MCF 10A (cell line): ENCODE data around the gene RGS9BP. TPM values are rescaled to one million over a fixed set of nuclear protein-coding genes. Genes with fewer than 3 reads are reported as not detected.
"Not testable (repeated sequence)": the region's sequence is repeated elsewhere in the genome, so short reads cannot be mapped to it uniquely, and the experiment has no call there.

Source experiments
- BruUV-seq: library from RNA; stranded (reverse); fragments of 400-500 nt; replicated peaks from 2 replicates; lab custom pipeline; 2021; lab: Mats Ljungman, UMichigan
- CTCF ChIA-PET: fragments of 300-600 bp; sonication (Branson Sonifier 250); formaldehyde crosslinking; extraction: SDS; loops from one replicate; lab custom pipeline; 2021; ENCODE audit warnings: antibody characterized with exemption, inconsistent platforms; lab: Yijun Ruan, JAX
- POLR2A ChIA-PET: fragments of 300-600, 350-650 bp; sonication (Branson Sonifier 250); formaldehyde crosslinking; extraction: SDS; loops from one replicate; lab custom pipeline; 2020; ENCODE audit warnings: antibody characterized with exemption, inconsistent platforms; lab: Yijun Ruan, JAX
- DNase-seq: peaks from one replicate; pipeline ENCODE4 v3.0.0-alpha.2; 2018; ENCODE audit not compliant: unreplicated experiment
- H3K27ac Mint-ChIP-seq: one replicate; pipeline ENCODE4 v1.8.0; 2022; ENCODE audit warnings: mild to moderate bottlenecking, low read depth, mixed read lengths; ENCODE audit not compliant: unreplicated experiment
- H3K27me3 Mint-ChIP-seq: one replicate; pipeline ENCODE4 v1.8.0; 2022; ENCODE audit warnings: mixed read lengths; ENCODE audit not compliant: insufficient read depth, unreplicated experiment
- H3K36me3 Mint-ChIP-seq: one replicate; pipeline ENCODE4 v1.8.0; 2022; ENCODE audit warnings: mild to moderate bottlenecking, moderate library complexity, mixed read lengths; ENCODE audit not compliant: insufficient read depth, unreplicated experiment
- H3K4me1 Mint-ChIP-seq: one replicate; pipeline ENCODE4 v1.8.0; 2022; ENCODE audit warnings: mixed read lengths; ENCODE audit not compliant: insufficient read depth, unreplicated experiment
- H3K4me3 Mint-ChIP-seq: one replicate; pipeline ENCODE4 v1.8.0; 2022; ENCODE audit warnings: mild to moderate bottlenecking, moderate library complexity, mixed read lengths; ENCODE audit not compliant: unreplicated experiment
- H3K9me3 Mint-ChIP-seq: one replicate; pipeline ENCODE4 v1.8.0; 2022; ENCODE audit warnings: mixed read lengths; ENCODE audit not compliant: unreplicated experiment
- intact Hi-C: fragments of 100-400 bp; cut with micrococcal nuclease; formaldehyde crosslinking; loops from 2 replicates; pipeline ENCODE4 v1.14.1; 2022
- total RNA-seq: library from RNA; stranded (reverse); gene quantifications from 2 replicates; pipeline ENCODE4 v1.2.3, GENCODE V29; 2022
- TF ChIP-seq, protein P1 (sequence below): fragments of 200-600 bp; IDR thresholded peaks from one replicate; pipeline ENCODE4 v1.8.0; 2022; ENCODE audit warnings: antibody characterized with exemption, mild to moderate bottlenecking; ENCODE audit not compliant: unreplicated experiment

RGS9BP gene
- total RNA-seq, 1 experiment from 2014 or later, result 0.16 TPM

DNA sequence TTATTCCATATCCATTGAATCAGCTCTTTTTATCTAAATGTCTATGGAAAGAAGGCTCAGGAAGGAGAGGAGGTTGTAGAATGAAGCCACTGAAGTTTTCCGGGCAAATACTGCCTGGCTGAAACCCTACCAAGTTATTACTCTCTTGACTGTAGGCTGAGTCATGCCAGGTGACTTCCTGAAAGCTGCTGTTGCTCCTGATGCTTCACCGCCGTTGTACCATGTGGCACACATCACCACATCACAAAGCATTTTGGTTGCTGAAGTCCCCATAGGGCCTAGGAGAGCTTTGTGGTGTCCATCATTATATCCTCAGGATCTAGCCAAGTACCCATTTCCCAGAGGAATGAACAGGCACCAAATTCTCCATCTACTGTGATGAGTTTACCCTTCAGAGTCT lies 32.8 kb downstream of the RGS9BP start:
- TF ChIP-seq, protein P1, sequence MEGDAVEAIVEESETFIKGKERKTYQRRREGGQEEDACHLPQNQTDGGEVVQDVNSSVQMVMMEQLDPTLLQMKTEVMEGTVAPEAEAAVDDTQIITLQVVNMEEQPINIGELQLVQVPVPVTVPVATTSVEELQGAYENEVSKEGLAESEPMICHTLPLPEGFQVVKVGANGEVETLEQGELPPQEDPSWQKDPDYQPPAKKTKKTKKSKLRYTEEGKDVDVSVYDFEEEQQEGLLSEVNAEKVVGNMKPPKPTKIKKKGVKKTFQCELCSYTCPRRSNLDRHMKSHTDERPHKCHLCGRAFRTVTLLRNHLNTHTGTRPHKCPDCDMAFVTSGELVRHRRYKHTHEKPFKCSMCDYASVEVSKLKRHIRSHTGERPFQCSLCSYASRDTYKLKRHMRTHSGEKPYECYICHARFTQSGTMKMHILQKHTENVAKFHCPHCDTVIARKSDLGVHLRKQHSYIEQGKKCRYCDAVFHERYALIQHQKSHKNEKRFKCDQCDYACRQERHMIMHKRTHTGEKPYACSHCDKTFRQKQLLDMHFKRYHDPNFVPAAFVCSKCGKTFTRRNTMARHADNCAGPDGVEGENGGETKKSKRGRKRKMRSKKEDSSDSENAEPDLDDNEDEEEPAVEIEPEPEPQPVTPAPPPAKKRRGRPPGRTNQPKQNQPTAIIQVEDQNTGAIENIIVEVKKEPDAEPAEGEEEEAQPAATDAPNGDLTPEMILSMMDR, result no peak

DNA sequence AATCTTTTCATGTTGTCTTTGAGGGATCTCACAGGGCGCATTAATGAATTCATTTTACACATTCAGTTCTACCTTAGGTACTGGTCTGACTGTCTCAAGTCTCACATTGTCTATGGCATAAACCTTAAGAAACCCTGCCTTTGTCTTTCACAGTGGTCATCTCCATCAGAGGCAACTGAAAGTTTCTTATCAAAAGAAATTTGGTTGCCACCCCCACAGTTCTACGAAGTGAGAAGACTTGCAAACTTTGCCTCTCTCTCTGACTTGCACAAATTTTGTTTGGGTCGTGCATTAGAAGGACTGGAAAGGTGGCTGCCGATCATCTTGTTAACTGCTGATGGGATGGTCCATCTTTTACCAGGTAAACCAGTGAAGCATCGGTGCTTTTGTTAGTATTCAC lies 33.4 kb downstream of the RGS9BP start:
- no peak overlapping the region for H3K27ac Mint-ChIP-seq
- no peak overlapping the region for H3K4me3 Mint-ChIP-seq
- H3K36me3 Mint-ChIP-seq, result peaks cover 86% of the 10 kb centered on the region
- H3K4me1 Mint-ChIP-seq, result no peaks in the 10 kb centered on the region
- BruUV-seq, result no TSS peak
- TF ChIP-seq, protein P1, result no peak
- CTCF ChIA-PET, result no interaction called here
- POLR2A ChIA-PET, result no interaction called here
- intact Hi-C loops, result no loop called here
- no peaks in the 10 kb centered on the region for H3K9me3 Mint-ChIP-seq
- DNase-seq, result no peak
- H3K27me3 Mint-ChIP-seq, result no peaks in the 10 kb centered on the region

More for the DNA sequence above, 32.8 kb downstream of the RGS9BP start:
- peaks cover 86% of the 10 kb centered on the region for H3K36me3 Mint-ChIP-seq
- H3K4me1 Mint-ChIP-seq, result no peaks in the 10 kb centered on the region
- no peaks in the 10 kb centered on the region for H3K9me3 Mint-ChIP-seq
- H3K4me3 Mint-ChIP-seq, result no peak overlapping the region
- intact Hi-C loops, result no loop called here
- no TSS peak for BruUV-seq
- POLR2A ChIA-PET, result no interaction called here
- no peak for DNase-seq
- CTCF ChIA-PET, result interaction anchor here (0.6 kb wide), 1 partner anchor 1614 kb away, joined by 3 read pairs; no protein-coding TSS in a partner anchor
- H3K27me3 Mint-ChIP-seq, result no peaks in the 10 kb centered on the region
- no peak overlapping the region for H3K27ac Mint-ChIP-seq

DNA sequence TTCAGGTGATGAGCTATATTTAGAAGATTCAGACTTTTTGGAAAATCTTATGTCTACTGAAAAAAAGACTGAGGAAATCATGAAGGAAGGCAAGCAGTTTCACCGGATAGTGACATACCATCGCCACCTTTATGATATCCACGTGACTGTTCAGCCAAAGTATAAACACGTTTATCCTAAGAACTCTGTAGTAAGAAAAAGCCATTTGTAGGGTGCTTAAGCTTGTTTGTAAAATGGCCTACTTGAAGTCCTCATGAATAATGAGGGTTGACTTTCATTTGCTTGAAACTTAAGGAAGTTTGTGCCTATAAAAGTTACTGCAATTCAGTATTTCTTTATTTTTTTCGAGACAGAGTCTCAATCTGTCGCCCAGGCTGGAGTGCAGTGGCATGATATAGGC lies 36.1 kb downstream of the RGS9BP start:
- POLR2A ChIA-PET, result no interaction called here
- H3K36me3 Mint-ChIP-seq, result peaks cover 83% of the 10 kb centered on the region
- DNase-seq, result no peak
- H3K27ac Mint-ChIP-seq, result no peak overlapping the region
- TF ChIP-seq, protein P1, result no peak
- no peaks in the 10 kb centered on the region for H3K9me3 Mint-ChIP-seq
- H3K4me1 Mint-ChIP-seq, result no peaks in the 10 kb centered on the region
- H3K27me3 Mint-ChIP-seq, result no peaks in the 10 kb centered on the region
- no peak overlapping the region for H3K4me3 Mint-ChIP-seq
- no TSS peak for BruUV-seq
- intact Hi-C loops, result no loop called here
- CTCF ChIA-PET, result no interaction called here

DNA sequence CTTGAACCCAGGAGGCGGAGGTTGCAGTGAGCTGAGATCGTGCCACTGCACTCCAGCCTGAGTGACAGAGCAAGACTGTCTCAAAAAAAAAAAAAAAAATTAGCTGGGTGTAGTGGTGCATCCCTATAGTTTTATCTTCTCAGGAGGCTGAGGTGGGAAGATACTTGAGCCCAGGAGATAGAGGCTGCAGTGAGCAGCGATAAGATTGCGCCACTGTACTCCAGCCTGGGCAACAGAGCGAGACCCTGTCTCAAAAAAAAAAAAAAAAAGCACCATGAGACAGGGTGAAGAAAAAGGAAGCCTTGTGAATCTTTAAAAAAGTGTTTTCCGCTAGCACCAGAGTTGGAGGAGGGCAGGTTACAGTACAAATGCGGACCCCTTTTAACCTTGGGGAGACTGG lies 40.6 kb downstream of the RGS9BP start:
- peaks cover 50% of the 10 kb centered on the region for H3K36me3 Mint-ChIP-seq
- BruUV-seq, intact Hi-C loops, H3K27ac Mint-ChIP-seq, H3K4me3 Mint-ChIP-seq, H3K9me3 Mint-ChIP-seq, H3K4me1 Mint-ChIP-seq, H3K27me3 Mint-ChIP-seq, DNase-seq: not testable (repeated sequence)
- POLR2A ChIA-PET, result interaction anchor here (0.6 kb wide), 1 partner anchor 28 kb away, joined by 3 read pairs; no protein-coding TSS in a partner anchor
- CTCF ChIA-PET, result interaction anchor here (0.6 kb wide), 1 partner anchor 1585 kb away, joined by 3 read pairs; no protein-coding TSS in a partner anchor

DNA sequence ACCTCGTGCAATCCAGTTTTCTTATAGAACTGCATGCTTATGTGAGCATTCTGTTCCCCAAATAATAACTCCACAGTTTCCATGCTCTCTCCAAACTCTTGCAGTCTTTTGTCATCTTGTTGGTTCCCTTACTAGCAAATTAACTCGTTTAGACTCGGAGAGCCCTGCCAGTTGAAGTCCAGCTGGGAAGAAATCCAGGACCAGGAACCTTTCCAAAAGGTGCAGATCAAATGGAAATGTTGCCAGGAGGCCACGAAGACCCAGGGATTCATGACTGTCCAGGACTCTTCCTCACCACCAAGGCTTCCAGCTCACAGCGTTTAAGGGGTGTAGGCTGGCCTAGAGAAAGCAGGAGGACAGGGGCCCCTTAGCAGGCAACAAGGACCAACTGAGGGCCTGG lies 41.8 kb downstream of the RGS9BP start:
- Mint-ChIP-seq H3K4me3 (no peak overlapping the region), H3K36me3 (peaks cover 37% of the 10 kb centered on the region), H3K27me3 (no peaks in the 10 kb centered on the region), H3K9me3 (no peaks in the 10 kb centered on the region), H3K27ac (no peak overlapping the region), H3K4me1 (no peaks in the 10 kb centered on the region)
- POLR2A ChIA-PET, result interaction anchor here (0.7 kb wide), 1 partner anchor 81 kb away, joined by 3 read pairs; no protein-coding TSS in a partner anchor
- no peak for DNase-seq
- BruUV-seq, result no TSS peak
- TF ChIP-seq, protein P1, result no peak
- CTCF ChIA-PET, result no interaction called here
- intact Hi-C loops, result no loop called here
